Myocyte (in vitro differentiated cells): ENCODE results near the gene DNAH5. TPM values are rescaled to one million over a fixed set of nuclear protein-coding genes. Genes with fewer than 3 reads are reported as not detected.

Source experiments
- total RNA-seq: library from RNA; depleted of rRNA; stranded (reverse); fragments of >200 nt; gene quantifications from 2 replicates; pipeline ENCODE4 v1.2.3, GENCODE V29; 2014

Gene DNAH5
- total RNA-seq, 1 donor from 2014 or later, result 1.5 TPM

Other genes starting within 250 kb of the DNAH5 start
- 122 and 126 TPM in 2 replicates for gene TRIO, start 198.7 kb upstream of the DNAH5 start, total RNA-seq